CD4-positive, alpha-beta T cell treated with Interleukin-17A for 1 hour (primary cell): ENCODE data around the gene SEZ6L2.
A peak's percentile ranks its signal among the peaks of the same experiment; 100 is the strongest.
"Not testable (repeated sequence)": the region's sequence is repeated elsewhere in the genome, so short reads cannot be mapped to it uniquely, and the experiment has no call there.

Experiments used
- DNase-seq: peaks from one replicate; pipeline ENCODE4 v3.0.0-alpha.2; 2020

The SEZ6L2 gene

GRCh38 chr16:29881050-29881449 is 18.3 kb downstream of the SEZ6L2 start:
- DNase-seq = no peak

- no peak for DNase-seq
Measured at GRCh38 chr16:29878172-29878571, 21.2 kb downstream of the SEZ6L2 start.

GRCh38 chr16:29877266-29877961 is 21.9 kb downstream of the SEZ6L2 start:
- peak; percentile 65 for DNase-seq

- peak; percentile 28 for DNase-seq
Measured at GRCh38 chr16:29876594-29877249, 22.6 kb downstream of the SEZ6L2 start.

GRCh38 chr16:29876217-29876593 is 23.1 kb downstream of the SEZ6L2 start:
- DNase-seq = no peak

- DNase-seq = no peak
Measured at GRCh38 chr16:29875206-29875605, 24.1 kb downstream of the SEZ6L2 start.

GRCh38 chr16:29873319-29873718 is 26.0 kb downstream of the SEZ6L2 start:
- DNase-seq = no peak

- DNase-seq = no peak
Measured at GRCh38 chr16:29871822-29872546, 27.4 kb downstream of the SEZ6L2 start.

- DNase-seq = not testable (repeated sequence)
Measured at GRCh38 chr16:29869067-29869466, 30.3 kb downstream of the SEZ6L2 start.

GRCh38 chr16:29868396-29869009 is 30.8 kb downstream of the SEZ6L2 start:
- DNase-seq = no peak

- DNase-seq = no peak
Measured at GRCh38 chr16:29864205-29864604, 35.1 kb downstream of the SEZ6L2 start.

- DNase-seq = no peak
Measured at GRCh38 chr16:29863669-29863984, 35.7 kb downstream of the SEZ6L2 start.

GRCh38 chr16:29862884-29863668 is 36.3 kb downstream of the SEZ6L2 start, which contains the start of gene CDIPT:
Gene CDIPT, minus strand, starts transcription at chr16:29863226. Its CDS starts 369 bp downstream, at chr16:29862857.
- DNase-seq = peak; percentile 96

- DNase-seq = no peak
Measured at GRCh38 chr16:29862383-29862883, 36.9 kb downstream of the SEZ6L2 start.

- no peak for DNase-seq
Measured at GRCh38 chr16:29860218-29860617, 39.1 kb downstream of the SEZ6L2 start.

GRCh38 chr16:29858974-29859373 is 40.4 kb downstream of the SEZ6L2 start:
- no peak for DNase-seq

- no peak for DNase-seq
Measured at GRCh38 chr16:29858149-29858849, 41.1 kb downstream of the SEZ6L2 start.

- DNase-seq = no peak
Measured at GRCh38 chr16:29857133-29857760, 42.1 kb downstream of the SEZ6L2 start.

GRCh38 chr16:29854520-29855100 is 44.7 kb downstream of the SEZ6L2 start:
- DNase-seq = no peak

GRCh38 chr16:29852654-29853053 is 46.7 kb downstream of the SEZ6L2 start:
- DNase-seq = no peak

GRCh38 chr16:29850998-29851397 is 48.4 kb downstream of the SEZ6L2 start:
- no peak for DNase-seq
